K562 (cell line): ENCODE measurements around the gene KIF26B. TPM values are rescaled to one million over a fixed set of nuclear protein-coding genes. Genes with fewer than 3 reads are reported as not detected.
"Not testable (repeated sequence)": the region's sequence is repeated elsewhere in the genome, so short reads cannot be mapped to it uniquely, and the experiment has no call there.

Experiments used
- ATAC-seq: fragments of 200-7000 bp; cut with Tn5 transposase; 3 replicates; pipeline ENCODE4 v1.9.1; 2020; ENCODE audit warnings: moderate library complexity
- BruUV-seq: library from RNA; stranded (reverse); fragments of 400-500 nt; replicated peaks from 2 replicates; lab custom pipeline; 2021; lab: Mats Ljungman, UMichigan
- CTCF ChIA-PET: fragments of 300-600 bp; formaldehyde crosslinking; extraction: SDS; loops from one replicate; lab custom pipeline; 2021; ENCODE audit warnings: low intra/inter-chr PET ratio; lab: Yijun Ruan, JAX
- POLR2A ChIA-PET: fragments of 300-600, 350-650 bp; sonication (Branson Sonifier 250); formaldehyde crosslinking; extraction: SDS; loops from one replicate; lab custom pipeline; 2021; ENCODE audit warnings: antibody characterized with exemption, inconsistent platforms; lab: Yijun Ruan, JAX
- DNase-seq, 4 experiments: peaks; one replicate each; pipeline versions ENCODE4 v3.0.0 to v3.0.0-alpha.2; 2011 to 2018; ENCODE audit warnings: low spot score in 3 of 4, mixed read lengths in 3 of 4; ENCODE audit errors: extremely low read depth in 1 of 4
- FAIRE-seq: peaks from 2 replicates; lab custom pipeline; 2011; peaks lifted over from hg19 to GRCh38; lab: Jason Lieb, UNC
- H2AFZ ChIP-seq: 2 replicates; pipeline ENCODE4 v1.6.0; 2011; ENCODE audit warnings: low read depth, low read length, control low read depth, inconsistent platforms
- H3K27ac ChIP-seq: fragments of 200-600 bp; 3 replicates; pipeline ENCODE4 v1.8.0; 2011; ENCODE audit warnings: low read depth, mild to moderate bottlenecking, control low read depth, inconsistent platforms, low read length, moderate library complexity, mixed read lengths; ENCODE audit errors: extremely low read depth
- H3K27me3 ChIP-seq, 2 experiments: fragments of 300-600 bp in 1 of 2; 2 replicates in 1 of 2; 3 replicates in 1 of 2; pipeline versions ENCODE4 v1.6.0 to v1.8.0; 2011; ENCODE audit warnings: inconsistent platforms in 2 of 2, low read length in 2 of 2, mild to moderate bottlenecking in 1 of 2, mixed read lengths in 1 of 2, moderate library complexity in 1 of 2; ENCODE audit not compliant: control insufficient read depth in 2 of 2, insufficient read depth in 2 of 2
- H3K36me3 ChIP-seq: fragments of 300-600 bp; 3 replicates; pipeline ENCODE4 v1.8.0; 2011; ENCODE audit warnings: mild to moderate bottlenecking, low read length, inconsistent platforms; ENCODE audit not compliant: control insufficient read depth, insufficient read depth
- H3K4me1 ChIP-seq, 2 experiments: fragments of 200-600 bp in 1 of 2; replicated peaks in 1 of 2; 2 replicates in 1 of 2; 3 replicates in 1 of 2; pipeline versions ENCODE4 v1.5.1 to v1.8.0; 2011; ENCODE audit warnings: inconsistent platforms in 2 of 2, low read length in 2 of 2, mild to moderate bottlenecking in 1 of 2, mixed read lengths in 1 of 2, moderate library complexity in 1 of 2; ENCODE audit not compliant: control insufficient read depth in 2 of 2, insufficient read depth in 2 of 2
- H3K4me2 ChIP-seq: 2 replicates; pipeline ENCODE4 v1.6.1; 2011; ENCODE audit warnings: low read length, control low read depth, inconsistent platforms, mixed read lengths; ENCODE audit not compliant: insufficient read depth
- H3K4me3 ChIP-seq: fragments of 200-600 bp; sonication (generic), shearing (Covaris generic); 2 replicates; pipeline ENCODE4 v1.5.1; 2016; ENCODE audit warnings: control low read depth, inconsistent platforms
- H3K79me2 ChIP-seq: fragments of 200-600 bp; 3 replicates; pipeline ENCODE4 v1.8.0; 2011; ENCODE audit warnings: low read length, inconsistent platforms; ENCODE audit not compliant: control insufficient read depth, insufficient read depth
- H3K9ac ChIP-seq, 2 experiments: 2 replicates each; pipeline versions ENCODE4 v1.6.0 to v1.6.1; 2011; ENCODE audit warnings: low read depth in 2 of 2, low read length in 2 of 2, control low read depth in 1 of 2, inconsistent platforms in 1 of 2, mild to moderate bottlenecking in 1 of 2, mixed read lengths in 1 of 2; ENCODE audit not compliant: insufficient read depth in 1 of 2
- H3K9me1 ChIP-seq: one replicate; pipeline ENCODE4 v1.6.0; 2011; ENCODE audit warnings: inconsistent platforms, mild to moderate bottlenecking, low read length, moderate library complexity; ENCODE audit not compliant: control insufficient read depth, insufficient read depth
- H3K9me3 ChIP-seq: replicated peaks from 2 replicates; pipeline ENCODE4 v1.5.1; 2011; ENCODE audit warnings: low read depth, low read length, inconsistent platforms; ENCODE audit not compliant: control insufficient read depth, insufficient read depth
- H4K20me1 ChIP-seq: replicated peaks from 2 replicates; pipeline ENCODE4 v1.6.1; 2011; ENCODE audit warnings: low read length, inconsistent platforms, mixed read lengths; ENCODE audit not compliant: control insufficient read depth, insufficient read depth
- HCFC1 ChIP-seq: IDR thresholded peaks from 2 replicates; pipeline ENCODE4 v1.6.1; 2012; ENCODE audit warnings: low read depth, low read length, improper control_type of control experiment
- KAT8 ChIP-seq: fragments of 450-650 bp; IDR thresholded peaks from 2 replicates; pipeline ENCODE4 v1.6.1; 2016; ENCODE audit warnings: low read depth, mild to moderate bottlenecking
- SIX5 ChIP-seq, 2 experiments: IDR thresholded peaks; 2 replicates each; pipeline ENCODE4 v1.6.1; 2011; ENCODE audit warnings: low read length in 2 of 2, borderline replicate concordance in 1 of 2, low read depth in 1 of 2, mild to moderate bottlenecking in 1 of 2, moderate library complexity in 1 of 2; ENCODE audit not compliant: insufficient read depth in 1 of 2
- TCF7L2 ChIP-seq: fragments of 150-350 bp; IDR thresholded peaks from 2 replicates; pipeline ENCODE4 v1.6.1; 2016; ENCODE audit warnings: low read depth, mild to moderate bottlenecking, low read length, moderate library complexity
- TEAD4 ChIP-seq, 2 experiments: sonication (generic) in 1 of 2; formaldehyde crosslinking in 1 of 2; IDR thresholded peaks; 2 replicates each; pipeline versions ENCODE4 v1.6.1 to v1.8.0; 2012 to 2022; ENCODE audit warnings: borderline replicate concordance in 1 of 2, inconsistent platforms in 1 of 2, low read length in 1 of 2, mild to moderate bottlenecking in 1 of 2, missing genetic modification reagents in 1 of 2
- YY1 ChIP-seq, 3 experiments: IDR thresholded peaks; 2 replicates each; pipeline ENCODE4 v1.6.1; 2011; ENCODE audit warnings: low read length in 2 of 3, mild to moderate bottlenecking in 2 of 3, moderate library complexity in 2 of 3, borderline replicate concordance in 1 of 3, control low read depth in 1 of 3, low read depth in 1 of 3; ENCODE audit not compliant: insufficient read depth in 3 of 3, insufficient replicate concordance in 2 of 3, control insufficient read depth in 1 of 3, insufficient read length in 1 of 3; ENCODE audit errors: extremely low read depth in 1 of 3
- WGBS: fragments of 100-300 bp; shearing (Covaris generic); methylation state at CpG from one replicate; pipeline ENCODE4 v1.1.6; 2016; ENCODE audit warnings: low coverage, mixed read lengths; ENCODE audit not compliant: insufficient coverage; ENCODE audit errors: missing lambda C conversion rate; 5-methylcytosine and 5-hydroxymethylcytosine counted together
- in situ Hi-C: fragments of 300-500 bp; cut with MboI; formaldehyde crosslinking; loops from 4 replicates; pipeline ENCODE4 v1.15.0; 2018; ENCODE audit warnings: inconsistent platforms, mixed read lengths
- intact Hi-C: fragments of 100-400 bp; cut with micrococcal nuclease; formaldehyde crosslinking; loops from 2 replicates; pipeline ENCODE4 v1.14.2; 2022
- polyA plus RNA-seq, 8 experiments: library from polyadenylated mRNA; depleted of rRNA in 4 of 8; stranded (reverse) in 5 of 8; unstranded in 3 of 8; fragments of >200 nt; fragmentation: Nextera tagmentation in 2 of 8; fragmentation: Illumina TruSeq in 1 of 8; extraction: Ambion mirVana in 2 of 8; extraction: Trizol in 1 of 8; gene quantifications; 2 replicates each; pipeline versions ENCODE4 v1.2.1 to v1.2.3, GENCODE V29; 2011 to 2014; ENCODE audit warnings: inconsistent platforms in 1 of 8, missing spikeins in 1 of 8
- total RNA-seq, 7 experiments: library from RNA; depleted of rRNA in 6 of 7; stranded (reverse); fragments of >200 nt in 6 of 7; fragmentation: Illumina TruSeq in 2 of 7; extraction: Trizol in 2 of 7; gene quantifications; 2 replicates each; pipeline versions ENCODE4 v1.2.1 to v1.2.3, GENCODE V29; 2011 to 2021; ENCODE audit warnings: low replicate concordance in 1 of 7

Gene KIF26B
- total and polyA plus RNA-seq, 9 of the 15 experiments (the other 6 are each of a cell fraction or from before 2014, with no cell fraction given): 0.02 to 0.08 (median 0.03) TPM; not detected in 6

DNA sequence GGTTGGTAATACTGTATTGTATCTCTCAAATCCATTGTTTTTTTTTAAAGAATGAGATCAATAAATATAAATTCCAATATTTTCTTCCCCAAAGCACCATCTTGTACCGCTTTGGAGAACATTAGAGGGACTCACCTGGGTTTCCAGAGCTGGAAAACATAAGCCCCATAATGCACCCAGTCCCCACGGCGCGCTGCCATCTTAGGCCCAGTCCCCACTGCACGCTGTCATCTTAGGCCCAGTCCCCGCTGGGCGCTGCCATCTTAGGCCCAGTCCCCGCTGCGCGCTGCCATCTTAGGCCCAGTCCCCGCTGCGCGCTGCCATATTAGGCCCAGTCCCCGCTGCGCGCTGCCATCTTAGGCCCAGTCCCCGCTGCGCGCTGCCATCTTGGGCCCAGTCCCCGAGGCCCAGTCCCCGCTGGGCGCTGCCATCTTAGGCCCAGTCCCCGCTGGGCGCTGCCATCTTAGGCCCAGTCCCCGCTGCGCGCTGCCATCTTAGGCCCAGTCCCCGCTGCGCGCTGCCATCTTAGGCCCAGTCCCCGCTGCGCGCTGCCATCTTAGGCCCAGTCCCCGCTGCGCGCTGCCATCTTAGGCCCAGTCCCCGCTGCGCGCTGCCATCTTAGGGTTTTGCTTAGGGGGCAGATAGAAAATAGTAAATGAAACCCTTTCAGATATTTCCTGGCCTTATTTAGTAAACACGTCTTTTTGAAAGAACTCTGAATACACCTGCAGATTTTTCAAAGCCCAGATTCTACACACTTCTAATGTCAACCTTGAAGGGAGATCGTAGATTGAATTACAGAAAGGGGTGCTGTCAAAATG, 518.3 kb downstream of the KIF26B start:
- 51% methylated on average over 23 of the region's 41 CpGs for WGBS
- POLR2A ChIA-PET: not testable (repeated sequence)

More for the DNA sequence above, 518.3 kb downstream of the KIF26B start:
- H3K36me3 ChIP-seq; ATAC-seq; in situ Hi-C loops; FAIRE-seq; CTCF ChIA-PET; H2AFZ ChIP-seq; H3K4me1 ChIP-seq; DNase-seq; BruUV-seq; H3K9me3 ChIP-seq; H3K9ac ChIP-seq; H3K4me2 ChIP-seq; H3K27ac ChIP-seq; H3K79me2 ChIP-seq; H4K20me1 ChIP-seq; H3K9me1 ChIP-seq; H3K4me3 ChIP-seq; TF ChIP-seq TEAD4 (CRISPR knock-in tag; IDR thresholded peaks at IDR 0.05; ENCODE audit: borderline replicate concordance): not testable (repeated sequence)
- H3K27me3 ChIP-seq: peaks cover 13 to 34% of the 10 kb centered on the region in 2 experiments; a peak in 4 of 5 replicates
- intact Hi-C loops: loop anchor here (10.0 kb wide), 2 partner anchors 158 to 518 kb away; partner anchors contain the start of gene KIF26B
- 0 out of 2 replicates have a peak, but pooled peaks have one; percentile 18 for TF ChIP-seq KAT8
- TF ChIP-seq TEAD4 (IDR thresholded peaks at IDR 0.05; ENCODE audit: low read length): peak; percentile 46; the same call in 1 of the 2 replicates
- TF ChIP-seq YY1 (IDR thresholded peaks at IDR 0.05; ENCODE audit: borderline replicate concordance in 1 of 3, control insufficient read depth in 1 of 3, extremely low read depth in 1 of 3, insufficient read depth in 3 of 3, insufficient read length in 1 of 3, insufficient replicate concordance in 2 of 3, low read depth in 1 of 3, low read length in 2 of 3): peak; percentile 76 to 94 (median 87)
- peak; percentile 65 for TF ChIP-seq HCFC1
- peak in 1 of 2 experiments; percentile 21; a peak in 1 of 4 replicates for TF ChIP-seq SIX5 (IDR thresholded peaks at IDR 0.05; ENCODE audit: borderline replicate concordance in 1 of 2, insufficient read depth in 1 of 2, low read depth in 1 of 2, low read length in 2 of 2)
- peak; percentile 54; the same call in 1 of the 2 replicates for TF ChIP-seq TCF7L2
